CD14-positive monocyte (primary cell): ENCODE results near the gene APOL6. TPM values are rescaled to one million over a fixed set of nuclear protein-coding genes. Genes with fewer than 3 reads are reported as not detected.

Experiments used
- DNase-seq, 3 donors: peaks; one replicate each; pipeline ENCODE4 v3.0.0-alpha.2; 2011 to 2022
- H2AFZ ChIP-seq: 2 replicates; pipeline ENCODE4 v1.6.0; 2012; ENCODE audit warnings: mild to moderate bottlenecking, low read depth, low read length, inconsistent platforms; ENCODE audit not compliant: insufficient read depth, poor library complexity, severe bottlenecking
- H3K27ac ChIP-seq, 2 donors: 1 replicate in 1 of 2; 2 replicates in 1 of 2; pipeline ENCODE4 v1.5.1; 2012 to 2013; ENCODE audit warnings: low read length in 2 of 2, control low read depth in 1 of 2, inconsistent platforms in 1 of 2, low read depth in 1 of 2, mild to moderate bottlenecking in 1 of 2
- H3K27me3 ChIP-seq, 2 donors: one replicate each; pipeline versions ENCODE4 v1.6.0 to v1.6.1; 2011 to 2013; ENCODE audit warnings: low read length in 2 of 2; ENCODE audit not compliant: control insufficient read depth in 2 of 2, insufficient read depth in 2 of 2
- H3K36me3 ChIP-seq, 2 donors: replicated peaks in 1 of 2; 1 replicate in 1 of 2; 2 replicates in 1 of 2; pipeline versions ENCODE4 v1.5.1 to v1.6.1; 2012 to 2013; ENCODE audit warnings: low read length in 2 of 2, control low read depth in 1 of 2, inconsistent platforms in 1 of 2, mild to moderate bottlenecking in 1 of 2; ENCODE audit not compliant: insufficient read depth in 2 of 2, control insufficient read depth in 1 of 2
- H3K4me1 ChIP-seq, 2 donors: 1 replicate in 1 of 2; 2 replicates in 1 of 2; pipeline versions ENCODE4 v1.5.1 to v1.6.1; 2012 to 2013; ENCODE audit warnings: low read length in 2 of 2, control low read depth in 1 of 2, inconsistent platforms in 1 of 2, mild to moderate bottlenecking in 1 of 2, moderate library complexity in 1 of 2; ENCODE audit not compliant: insufficient read depth in 2 of 2, control insufficient read depth in 1 of 2
- H3K4me2 ChIP-seq: replicated peaks from 2 replicates; pipeline ENCODE3; 2012; ENCODE audit warnings: low read length, moderate library complexity, mild to moderate bottlenecking; ENCODE audit not compliant: poor library complexity, severe bottlenecking; ENCODE audit errors: extremely low read depth
- H3K4me3 ChIP-seq, 3 experiments: fragments of 200-600 bp in 1 of 3; sonication (generic) in 1 of 3; replicated peaks in 1 of 3; 1 replicate in 2 of 3; 2 replicates in 1 of 3; pipeline ENCODE4 v1.5.1; 2011 to 2013; ENCODE audit warnings: low read length in 3 of 3, mild to moderate bottlenecking in 3 of 3, control low read depth in 2 of 3, low read depth in 2 of 3, inconsistent platforms in 1 of 3, moderate library complexity in 1 of 3
- H3K79me2 ChIP-seq: 2 replicates; pipeline ENCODE4 v1.6.0; 2012; ENCODE audit warnings: mild to moderate bottlenecking, control low read depth, inconsistent platforms, low read length, moderate library complexity; ENCODE audit not compliant: insufficient read depth
- H3K9ac ChIP-seq: 2 replicates; pipeline ENCODE4 v1.6.0; 2017; ENCODE audit warnings: low read length, mild to moderate bottlenecking; ENCODE audit not compliant: insufficient read depth, poor library complexity, severe bottlenecking
- H3K9me3 ChIP-seq, 2 donors: replicated peaks in 1 of 2; 1 replicate in 1 of 2; 2 replicates in 1 of 2; pipeline versions ENCODE4 v1.5.1 to v1.6.1; 2012 to 2013; ENCODE audit warnings: low read length in 2 of 2, control low read depth in 1 of 2; ENCODE audit not compliant: control insufficient read depth in 1 of 2, insufficient read depth in 1 of 2
- H4K20me1 ChIP-seq: 2 replicates; pipeline ENCODE4 v1.6.0; 2012; ENCODE audit warnings: mild to moderate bottlenecking, low read length, control low read depth, moderate library complexity; ENCODE audit not compliant: insufficient read depth
- H3K27ac Mint-ChIP-seq, 7 donors: one replicate each; pipeline ENCODE4 v1.8.0; 2020; ENCODE audit warnings: mild to moderate bottlenecking in 7 of 7, mixed read lengths in 7 of 7, moderate library complexity in 6 of 7, inconsistent platforms in 2 of 7
- H3K27me3 Mint-ChIP-seq, 3 donors: one replicate each; pipeline ENCODE4 v1.8.0; 2021 to 2022; ENCODE audit warnings: low read depth in 3 of 3, mild to moderate bottlenecking in 3 of 3, mixed read lengths in 3 of 3, moderate library complexity in 3 of 3, inconsistent platforms in 1 of 3
- H3K36me3 Mint-ChIP-seq, 2 donors: one replicate each; pipeline ENCODE4 v1.8.0; 2020; ENCODE audit warnings: mixed read lengths in 2 of 2, inconsistent platforms in 1 of 2, mild to moderate bottlenecking in 1 of 2
- H3K4me1 Mint-ChIP-seq: one replicate; pipeline ENCODE4 v1.8.0; 2020; ENCODE audit warnings: mild to moderate bottlenecking, mixed read lengths
- H3K4me3 Mint-ChIP-seq, 2 donors: one replicate each; pipeline ENCODE4 v1.8.0; 2020; ENCODE audit warnings: mild to moderate bottlenecking in 2 of 2, mixed read lengths in 2 of 2, moderate library complexity in 1 of 2
- H3K9me3 Mint-ChIP-seq, 7 donors: one replicate each; pipeline ENCODE4 v1.8.0; 2020 to 2022; ENCODE audit warnings: mixed read lengths in 7 of 7, mild to moderate bottlenecking in 6 of 7, moderate library complexity in 6 of 7, inconsistent platforms in 2 of 7
- CTCF ChIP-seq: fragments of 200-600 bp; IDR thresholded peaks from one replicate; pipeline ENCODE4 v1.8.0; 2022; ENCODE audit warnings: antibody characterized with exemption, mild to moderate bottlenecking
- WGBS: methylation state at CpG from one replicate; pipeline ENCODE4 v1.1.5; 2013; ENCODE audit warnings: missing lambda C conversion rate; ENCODE audit not compliant: insufficient coverage; 5-methylcytosine and 5-hydroxymethylcytosine counted together
- intact Hi-C, 2 donors: fragments of 100-400 bp; cut with micrococcal nuclease; formaldehyde crosslinking; loops; one replicate each; pipeline versions ENCODE4 v1.15.0 to v1.15.1; 2023
- polyA plus RNA-seq, 3 donors: library from polyadenylated mRNA; depleted of rRNA in 1 of 3; unstranded in 2 of 3; stranded (reverse) in 1 of 3; fragments of 300-500 nt in 2 of 3; fragments of >200 nt in 1 of 3; fragmentation: Illumina TruSeq in 2 of 3; gene quantifications; 1 replicate in 2 of 3; 2 replicates in 1 of 3; pipeline ENCODE4 v1.2.3, GENCODE V29; 2012 to 2021

The APOL6 gene
- polyA plus RNA-seq, 3 donors = 7.6 to 13.6 (median 9.1) TPM

GRCh38 chr22:35600476-35600875, 47.8 kb upstream of the APOL6 start:
- no peaks in the 10 kb centered on the region for H4K20me1 ChIP-seq
- peak; percentile 59 to 80 (median 72) for DNase-seq
- 11% methylated on average over 11 of the region's 12 CpGs for WGBS
- TF ChIP-seq CTCF = no peak
- peak overlapping the region; percentile 48 for H3K4me2 ChIP-seq
- H3K4me3 ChIP-seq = peak overlapping the region in 1 of 3 experiments; percentile 38
- H3K4me3 Mint-ChIP-seq = no peak overlapping the region
- H3K9me3 ChIP-seq = no peaks in the 10 kb centered on the region
- peaks cover 5 to 10% (median 6%) of the 10 kb centered on the region in 3 donors for H3K27me3 Mint-ChIP-seq
- no peak overlapping the region for H3K9ac ChIP-seq
- intact Hi-C loops = loop anchor here in 1 of 2 donors (5.0 kb wide), 1 partner anchor 248 kb away; no protein-coding TSS in a partner anchor
- H3K27me3 ChIP-seq = no peaks in the 10 kb centered on the region
- no peaks in the 10 kb centered on the region for H3K9me3 Mint-ChIP-seq
- peaks cover 68 to 72% of the 10 kb centered on the region in 2 donors for H3K4me1 ChIP-seq
- H3K27ac Mint-ChIP-seq = no peak overlapping the region
- no peak overlapping the region for H2AFZ ChIP-seq
- no peaks in the 10 kb centered on the region for H3K36me3 ChIP-seq
- no peaks in the 10 kb centered on the region for H3K36me3 Mint-ChIP-seq
- peak overlapping the region in 1 of 2 donors; percentile 87 for H3K27ac ChIP-seq
- peaks cover 27% of the 10 kb centered on the region for H3K4me1 Mint-ChIP-seq
- no peaks in the 10 kb centered on the region for H3K79me2 ChIP-seq

GRCh38 chr22:35601013-35601580, 47.1 kb upstream of the APOL6 start:
- no peak overlapping the region for H3K27ac Mint-ChIP-seq
- H3K4me3 Mint-ChIP-seq = no peak overlapping the region
- Histone ChIP-seq H3K4me2 (peak overlapping the region; percentile 48), H3K4me3 (no peak overlapping the region), H3K79me2 (no peaks in the 10 kb centered on the region), H2AFZ (no peak overlapping the region), H3K27ac (peak overlapping the region in 1 of 2 donors; percentile 87), H3K36me3 (no peaks in the 10 kb centered on the region), H3K9ac (no peak overlapping the region), H3K9me3 (no peaks in the 10 kb centered on the region), H3K4me1 (peaks cover 68 to 72% of the 10 kb centered on the region in 2 donors), H4K20me1 (no peaks in the 10 kb centered on the region), H3K27me3 (no peaks in the 10 kb centered on the region)
- H3K9me3 Mint-ChIP-seq = no peaks in the 10 kb centered on the region
- no peak for DNase-seq
- H3K36me3 Mint-ChIP-seq = no peaks in the 10 kb centered on the region
- intact Hi-C loops = loop anchor here in 1 of 2 donors (5.0 kb wide), 1 partner anchor 249 kb away; no protein-coding TSS in a partner anchor
- 98% methylated on average over 4 of the region's 5 CpGs for WGBS
- TF ChIP-seq CTCF = no peak
- peaks cover 29% of the 10 kb centered on the region for H3K4me1 Mint-ChIP-seq
- H3K27me3 Mint-ChIP-seq = peaks cover 9 to 10% (median 9%) of the 10 kb centered on the region in 3 donors
